MCF 10A (cell line): ENCODE data around the gene ZHX3. TPM values are rescaled to one million over a fixed set of nuclear protein-coding genes. Genes with fewer than 3 reads are reported as not detected.
A peak's percentile ranks its signal among the peaks of the same experiment; 100 is the strongest.

Experiments
- BruUV-seq: library from RNA; stranded (reverse); fragments of 400-500 nt; replicated peaks from 2 replicates; lab custom pipeline; 2021; lab: Mats Ljungman, UMichigan
- CTCF ChIA-PET: fragments of 300-600 bp; sonication (Branson Sonifier 250); formaldehyde crosslinking; extraction: SDS; loops from one replicate; lab custom pipeline; 2021; ENCODE audit warnings: antibody characterized with exemption, inconsistent platforms; lab: Yijun Ruan, JAX
- POLR2A ChIA-PET: fragments of 300-600, 350-650 bp; sonication (Branson Sonifier 250); formaldehyde crosslinking; extraction: SDS; loops from one replicate; lab custom pipeline; 2020; ENCODE audit warnings: antibody characterized with exemption, inconsistent platforms; lab: Yijun Ruan, JAX
- DNase-seq: peaks from one replicate; pipeline ENCODE4 v3.0.0-alpha.2; 2018; ENCODE audit not compliant: unreplicated experiment
- H3K27ac Mint-ChIP-seq: one replicate; pipeline ENCODE4 v1.8.0; 2022; ENCODE audit warnings: mild to moderate bottlenecking, low read depth, mixed read lengths; ENCODE audit not compliant: unreplicated experiment
- H3K27me3 Mint-ChIP-seq: one replicate; pipeline ENCODE4 v1.8.0; 2022; ENCODE audit warnings: mixed read lengths; ENCODE audit not compliant: insufficient read depth, unreplicated experiment
- H3K36me3 Mint-ChIP-seq: one replicate; pipeline ENCODE4 v1.8.0; 2022; ENCODE audit warnings: mild to moderate bottlenecking, moderate library complexity, mixed read lengths; ENCODE audit not compliant: insufficient read depth, unreplicated experiment
- H3K4me1 Mint-ChIP-seq: one replicate; pipeline ENCODE4 v1.8.0; 2022; ENCODE audit warnings: mixed read lengths; ENCODE audit not compliant: insufficient read depth, unreplicated experiment
- H3K4me3 Mint-ChIP-seq: one replicate; pipeline ENCODE4 v1.8.0; 2022; ENCODE audit warnings: mild to moderate bottlenecking, moderate library complexity, mixed read lengths; ENCODE audit not compliant: unreplicated experiment
- H3K9me3 Mint-ChIP-seq: one replicate; pipeline ENCODE4 v1.8.0; 2022; ENCODE audit warnings: mixed read lengths; ENCODE audit not compliant: unreplicated experiment
- CTCF ChIP-seq: fragments of 200-600 bp; IDR thresholded peaks from one replicate; pipeline ENCODE4 v1.8.0; 2022; ENCODE audit warnings: antibody characterized with exemption, mild to moderate bottlenecking; ENCODE audit not compliant: unreplicated experiment
- intact Hi-C: fragments of 100-400 bp; cut with micrococcal nuclease; formaldehyde crosslinking; loops from 2 replicates; pipeline ENCODE4 v1.14.1; 2022
- total RNA-seq: library from RNA; stranded (reverse); gene quantifications from 2 replicates; pipeline ENCODE4 v1.2.3, GENCODE V29; 2022

ZHX3 gene
- total RNA-seq, 1 experiment from 2014 or later: 34.1 TPM

GRCh38 chr20:41205313-41205712 is 112.2 kb downstream of the ZHX3 start:
- intact Hi-C loops: no loop called here
- no TSS peak for BruUV-seq
- TF ChIP-seq CTCF: no peak
- H3K27ac Mint-ChIP-seq: no peak overlapping the region
- H3K4me1 Mint-ChIP-seq: no peaks in the 10 kb centered on the region
- no peaks in the 10 kb centered on the region for H3K9me3 Mint-ChIP-seq
- POLR2A ChIA-PET: interaction anchor here (0.9 kb wide), 1 partner anchor 8 kb away, joined by 6 read pairs; no protein-coding TSS in a partner anchor
- CTCF ChIA-PET: interaction anchor here (1.8 kb wide), 1 partner anchor 13 kb away, joined by 3 read pairs; no protein-coding TSS in a partner anchor
- no peak overlapping the region for H3K4me3 Mint-ChIP-seq
- DNase-seq: no peak
- peaks cover 13% of the 10 kb centered on the region for H3K36me3 Mint-ChIP-seq
- H3K27me3 Mint-ChIP-seq: no peaks in the 10 kb centered on the region

GRCh38 chr20:41204304-41205265 is 112.9 kb downstream of the ZHX3 start:
- no peak overlapping the region for H3K4me3 Mint-ChIP-seq
- ChIA-PET CTCF (interaction anchor here (0.7 to 2.1 kb wide), 4 partner anchors 13 to 136 kb away, joined by 3 to 9 read pairs (median 4); partner anchors contain the start of gene LPIN3), POLR2A (interaction anchor here (0.9 kb wide), 1 partner anchor 9 kb away, joined by 6 read pairs; no protein-coding TSS in a partner anchor)
- H3K36me3 Mint-ChIP-seq: peaks cover 19% of the 10 kb centered on the region
- no peak for DNase-seq
- no peaks in the 10 kb centered on the region for H3K4me1 Mint-ChIP-seq
- no peaks in the 10 kb centered on the region for H3K27me3 Mint-ChIP-seq
- H3K27ac Mint-ChIP-seq: no peak overlapping the region
- TF ChIP-seq CTCF: no peak
- intact Hi-C loops: no loop called here
- TSS peak; percentile 19 for BruUV-seq
- no peaks in the 10 kb centered on the region for H3K9me3 Mint-ChIP-seq

GRCh38 chr20:41203660-41204059 is 113.9 kb downstream of the ZHX3 start:
- no peak for TF ChIP-seq CTCF
- intact Hi-C loops: no loop called here
- ChIA-PET POLR2A (interaction anchor here (0.8 to 1.1 kb wide), 2 partner anchors 17 to 21 kb away, joined by 3 to 4 read pairs; no protein-coding TSS in a partner anchor), CTCF (interaction anchor here (0.6 to 3.5 kb wide), 6 partner anchors 21 to 137 kb away, joined by 3 to 13 read pairs (median 8); partner anchors contain the start of gene LPIN3)
- no TSS peak for BruUV-seq
- Mint-ChIP-seq H3K27me3 (no peaks in the 10 kb centered on the region), H3K36me3 (peaks cover 24% of the 10 kb centered on the region), H3K4me3 (no peak overlapping the region), H3K9me3 (peaks cover 6% of the 10 kb centered on the region), H3K27ac (no peak overlapping the region), H3K4me1 (no peaks in the 10 kb centered on the region)
- no peak for DNase-seq

- no peaks in the 10 kb centered on the region for H3K4me1 Mint-ChIP-seq
- no peak for TF ChIP-seq CTCF
- no peaks in the 10 kb centered on the region for H3K27me3 Mint-ChIP-seq
- CTCF ChIA-PET: interaction anchor here (0.6 to 3.5 kb wide), 4 partner anchors 30 to 499 kb away, joined by 3 to 13 read pairs (median 7); no protein-coding TSS in a partner anchor
- intact Hi-C loops: no loop called here
- H3K4me3 Mint-ChIP-seq: no peak overlapping the region
- no TSS peak for BruUV-seq
- no peak overlapping the region for H3K27ac Mint-ChIP-seq
- H3K36me3 Mint-ChIP-seq: peaks cover 32% of the 10 kb centered on the region
- H3K9me3 Mint-ChIP-seq: peaks cover 9% of the 10 kb centered on the region
- POLR2A ChIA-PET: interaction anchor here (0.7 to 1.9 kb wide), 4 partner anchors 10 to 139 kb away, joined by 3 to 7 read pairs (median 3); no protein-coding TSS in a partner anchor
- DNase-seq: no peak
These were observed 115.1 kb downstream of the ZHX3 start for GRCh38 chr20:41202426-41202825.
